Liver (tissue), 9 donors: ENCODE measurements around the gene SNX32. TPM values are rescaled to one million over a fixed set of nuclear protein-coding genes. Genes with fewer than 3 reads are reported as not detected.
A peak's percentile ranks its signal among the peaks of the same experiment; 100 is the strongest.

Experiments used
- DNase-seq: peaks from one replicate; pipeline ENCODE4 v3.0.0-alpha.2; 2017; ENCODE audit warnings: low spot score
- H3K27ac ChIP-seq, 2 donors: one replicate each; pipeline ENCODE4 v1.7.0; 2013; ENCODE audit warnings: inconsistent platforms in 2 of 2, low read length in 2 of 2, control low read depth in 1 of 2, low read depth in 1 of 2, mild to moderate bottlenecking in 1 of 2
- H3K27me3 ChIP-seq, 4 donors: one replicate each; pipeline versions ENCODE4 v1.6.1 to v1.7.0; 2013; ENCODE audit warnings: low read length in 3 of 4, inconsistent platforms in 1 of 4, mild to moderate bottlenecking in 1 of 4, moderate library complexity in 1 of 4; ENCODE audit not compliant: control insufficient read depth in 4 of 4, insufficient read depth in 4 of 4
- H3K36me3 ChIP-seq, 4 donors: one replicate each; pipeline versions ENCODE4 v1.6.1 to v1.7.0; 2013; ENCODE audit warnings: low read length in 3 of 4, mild to moderate bottlenecking in 3 of 4, low read depth in 1 of 4, moderate library complexity in 1 of 4; ENCODE audit not compliant: control insufficient read depth in 4 of 4, insufficient read depth in 3 of 4
- H3K4me1 ChIP-seq, 4 donors: one replicate each; pipeline versions ENCODE4 v1.6.1 to v1.7.0; 2013; ENCODE audit warnings: low read length in 3 of 4, mild to moderate bottlenecking in 3 of 4, moderate library complexity in 1 of 4; ENCODE audit not compliant: control insufficient read depth in 4 of 4, insufficient read depth in 4 of 4
- H3K4me3 ChIP-seq, 3 donors: one replicate each; pipeline versions ENCODE4 v1.6.1 to v1.7.0; 2013; ENCODE audit warnings: low read length in 3 of 3, control low read depth in 1 of 3, low read depth in 1 of 3, mild to moderate bottlenecking in 1 of 3
- H3K9ac ChIP-seq, 2 donors: one replicate each; pipeline ENCODE4 v1.7.0; 2013; ENCODE audit warnings: low read length in 2 of 2, mild to moderate bottlenecking in 2 of 2, moderate library complexity in 2 of 2, control low read depth in 1 of 2, low read depth in 1 of 2
- H3K9me3 ChIP-seq, 4 donors: one replicate each; pipeline versions ENCODE4 v1.6.1 to v1.7.0; 2013; ENCODE audit warnings: low read length in 3 of 4; ENCODE audit not compliant: control insufficient read depth in 4 of 4
- ATF3 ChIP-seq: IDR thresholded peaks from 2 replicates; pipeline ENCODE4 v1.6.1; 2016; ENCODE audit warnings: antibody characterized with exemption
- CTCF ChIP-seq: fragments of 150-350 bp; IDR thresholded peaks from 2 replicates; pipeline ENCODE4 v1.5.1; 2017; ENCODE audit warnings: improper control_type of control experiment, low read depth, low read length; ENCODE audit not compliant: missing input control
- EGR1 ChIP-seq, 2 donors: IDR thresholded peaks; 2 replicates each; pipeline ENCODE4 v1.6.1; 2016 to 2018; ENCODE audit warnings: antibody characterized with exemption in 2 of 2, low read depth in 2 of 2
- FOXA1 ChIP-seq: IDR thresholded peaks from 2 replicates; pipeline ENCODE4 v1.6.1; 2016; ENCODE audit warnings: antibody characterized with exemption
- FOXA2 ChIP-seq: IDR thresholded peaks from 2 replicates; pipeline ENCODE4 v1.6.1; 2016; ENCODE audit warnings: antibody characterized with exemption
- GABPA ChIP-seq, 2 donors: IDR thresholded peaks in 1 of 2; conservative IDR thresholded peaks in 1 of 2; 2 replicates each; pipeline ENCODE4 v1.6.1; 2016; ENCODE audit warnings: antibody characterized with exemption in 2 of 2, mild to moderate bottlenecking in 1 of 2, moderate library complexity in 1 of 2
- HNF4A ChIP-seq, 2 donors: conservative IDR thresholded peaks; 2 replicates each; pipeline ENCODE4 v1.6.1; 2016; ENCODE audit warnings: antibody characterized with exemption in 2 of 2, mild to moderate bottlenecking in 2 of 2
- HNF4G ChIP-seq: IDR thresholded peaks from 2 replicates; pipeline ENCODE4 v1.6.1; 2016; ENCODE audit warnings: antibody characterized with exemption
- JUND ChIP-seq, 2 donors: IDR thresholded peaks; 2 replicates each; pipeline ENCODE4 v1.6.1; 2016; ENCODE audit warnings: antibody characterized with exemption in 2 of 2
- MAX ChIP-seq: IDR thresholded peaks from 2 replicates; pipeline ENCODE4 v1.6.1; 2016; ENCODE audit warnings: antibody characterized with exemption
- NR2F2 ChIP-seq: IDR thresholded peaks from 2 replicates; pipeline ENCODE4 v1.6.1; 2016; ENCODE audit warnings: antibody characterized with exemption
- RAD21 ChIP-seq, 2 donors: IDR thresholded peaks; 2 replicates each; pipeline ENCODE4 v1.6.1; 2016; ENCODE audit warnings: antibody characterized with exemption in 2 of 2, mild to moderate bottlenecking in 2 of 2
- REST ChIP-seq: IDR thresholded peaks from 2 replicates; pipeline ENCODE4 v1.6.1; 2016; ENCODE audit warnings: antibody characterized with exemption, mild to moderate bottlenecking
- RXRA ChIP-seq, 2 donors: IDR thresholded peaks; 2 replicates each; pipeline ENCODE4 v1.6.1; 2017 to 2018; ENCODE audit warnings: antibody characterized with exemption in 2 of 2, mild to moderate bottlenecking in 1 of 2
- SP1 ChIP-seq: IDR thresholded peaks from 2 replicates; pipeline ENCODE4 v1.6.1; 2018; ENCODE audit warnings: antibody characterized with exemption, mild to moderate bottlenecking
- TAF1 ChIP-seq: conservative IDR thresholded peaks from 2 replicates; pipeline ENCODE4 v1.6.1; 2016; ENCODE audit warnings: antibody characterized with exemption, mild to moderate bottlenecking
- YY1 ChIP-seq: IDR thresholded peaks from 2 replicates; pipeline ENCODE4 v1.6.1; 2016; ENCODE audit warnings: antibody characterized with exemption, mild to moderate bottlenecking
- ZBTB33 ChIP-seq: IDR thresholded peaks from 2 replicates; pipeline ENCODE4 v1.6.1; 2016; ENCODE audit warnings: antibody characterized with exemption
- WGBS: extraction: QIAGEN DNeasy Blood & Tissue Kit; methylation state at CpG from one replicate; pipeline ENCODE4 v1.1.7; 2013; 5-methylcytosine and 5-hydroxymethylcytosine counted together
- polyA plus RNA-seq, 2 donors: library from polyadenylated mRNA; stranded (reverse) in 1 of 2; unstranded in 1 of 2; fragments of 200-250 nt in 1 of 2; fragments of >200 nt in 1 of 2; fragmentation: Nextera tagmentation in 1 of 2; extraction: Ambion mirVana in 1 of 2; gene quantifications; one replicate each; pipeline versions ENCODE4 v1.2.1 to v1.2.3, GENCODE V29; 2013 to 2015
- total RNA-seq, 2 donors: library from RNA; depleted of rRNA; stranded (reverse); fragments of >200 nt; gene quantifications; one replicate each; pipeline ENCODE4 v1.2.3, GENCODE V29; 2014
- donor health status: healthy.
- donor health status: healthy.
- donor health status: healthy.
- donor health status: healthy.
- donor health status: healthy.

Gene SNX32
- total and polyA plus RNA-seq, 4 donors = under 0.01 to 0.38 (median 0.06) TPM

DNA sequence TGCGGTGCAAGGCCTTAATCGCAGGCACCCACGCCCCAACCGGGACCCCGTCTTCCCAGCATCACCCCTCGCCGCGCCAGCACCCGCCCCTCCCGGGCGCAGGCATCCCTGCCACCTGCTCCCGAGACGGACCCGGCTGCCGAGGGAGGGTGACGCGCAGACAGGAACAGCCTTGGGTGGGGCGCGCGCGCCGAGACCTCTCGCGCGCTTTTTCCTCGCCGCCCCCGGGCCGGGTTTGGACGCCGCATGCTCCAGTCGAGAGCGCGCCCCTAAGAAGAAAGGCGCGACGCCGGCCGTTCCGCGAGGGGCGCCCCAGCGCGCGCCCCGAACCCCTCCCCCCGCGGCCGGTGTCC lies 23.7 kb downstream of the SNX32 start (continued):
- TF ChIP-seq ZBTB33 = no peak
- no peak for TF ChIP-seq ATF3
- TF ChIP-seq FOXA1 = no peak
- no peak for TF ChIP-seq RXRA (IDR thresholded peaks at IDR 0.05)
- TF ChIP-seq TAF1 = no peak

- DNase-seq = peak; percentile 94
- peak within 1 kb of the TSS; percentile 90 to 96 for H3K27ac ChIP-seq
- H3K9ac ChIP-seq = peak within 1 kb of the TSS; percentile 84 to 85
- H3K4me3 ChIP-seq = peak within 1 kb of the TSS; percentile 68 to 96 (median 91)
- peaks cover 10 to 48% (median 32%) of the 10 kb centered on the region in 4 donors for H3K4me1 ChIP-seq
- under 1% methylated on average over 92 of the region's 92 CpGs for WGBS
- peaks cover 8 to 36% (median 23%) of the 10 kb centered on the region in 4 donors for H3K36me3 ChIP-seq
- no peaks in the 10 kb centered on the region for H3K27me3 ChIP-seq
- no peaks in the 10 kb centered on the region for H3K9me3 ChIP-seq
- TF ChIP-seq JUND (IDR thresholded peaks at IDR 0.05) (peak in 1 of 2 donors; percentile 17), FOXA2 (no peak), TAF1 (peak; percentile 98), RAD21 (IDR thresholded peaks at IDR 0.05) (peak in 1 of 2 donors; percentile 6), GABPA (IDR thresholded peaks at IDR 0.05 in 1 of 2, conservative IDR thresholded peaks at IDR 0.05 in 1 of 2) (peak; percentile 80 to 95), SP1 (peak; percentile 87), ZBTB33 (no peak), HNF4G (no peak), REST (peak; percentile 73), EGR1 (IDR thresholded peaks at IDR 0.05; ENCODE audit: low read depth in 2 of 2) (peak in 1 of 2 donors; percentile 33), NR2F2 (no peak), HNF4A (conservative IDR thresholded peaks at IDR 0.05) (no peak), CTCF (no peak), FOXA1 (peak; percentile 59), MAX (peak; percentile 20), YY1 (peak; percentile 97), RXRA (IDR thresholded peaks at IDR 0.05) (no peak), ATF3 (no peak)
Observed at GRCh38 chr11:65857853-65858680, 24.3 kb downstream of the SNX32 start, which contains the start of gene CFL1. TSS of gene CFL1 (minus strand) at chr11:65858180. CDS start at chr11:65858099, 81 bp downstream.
